HG02970 (cell line): Measurements from ENCODE around the gene FAM156A.
"Not testable (repeated sequence)": the region's sequence is repeated elsewhere in the genome, so short reads cannot be mapped to it uniquely, and the experiment has no call there.

ENCODE experiments used
- ATAC-seq: cut with Tn5 transposase; IDR thresholded peaks from one replicate; pipeline ENCODE4 v1.9.1; 2021; ENCODE audit warnings: mild to moderate bottlenecking, moderate library complexity, moderate number of reproducible peaks; ENCODE audit not compliant: unreplicated experiment, low FRiP score

The FAM156A gene

GRCh38 chrX:52907137-52907536, 51.2 kb downstream of the FAM156A start:
- ATAC-seq = not testable (repeated sequence)

- not testable (repeated sequence) for ATAC-seq
Measured at GRCh38 chrX:52906072-52906471, 52.2 kb downstream of the FAM156A start.

DNA sequence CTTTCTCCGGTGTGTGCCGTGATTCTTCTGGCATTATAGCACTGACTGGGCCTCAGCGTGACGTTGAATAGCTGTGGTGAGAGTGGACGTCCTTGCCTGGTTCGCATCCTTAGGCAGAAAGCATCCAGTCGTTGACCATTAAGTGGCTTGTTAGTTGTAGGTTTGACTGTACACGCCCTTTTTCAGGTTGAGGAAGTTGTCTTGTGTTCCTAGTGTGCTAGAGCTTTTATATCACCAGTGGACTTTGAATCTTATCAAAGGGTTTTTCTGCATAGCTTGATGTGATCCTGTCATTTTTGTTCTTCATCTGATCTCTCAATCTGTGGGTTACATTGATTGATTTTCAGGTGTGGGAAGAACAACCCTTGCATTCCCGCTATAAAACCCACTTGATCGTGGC, 52.8 kb downstream of the FAM156A start:
- not testable (repeated sequence) for ATAC-seq
